HG03342 (cell line): Measurements from ENCODE around the gene RNF112.

Experiments
- ATAC-seq: cut with Tn5 transposase; IDR thresholded peaks from one replicate; pipeline ENCODE4 v1.9.1; 2021; ENCODE audit warnings: mild to moderate bottlenecking, moderate library complexity; ENCODE audit not compliant: unreplicated experiment

The RNF112 gene, protein sequence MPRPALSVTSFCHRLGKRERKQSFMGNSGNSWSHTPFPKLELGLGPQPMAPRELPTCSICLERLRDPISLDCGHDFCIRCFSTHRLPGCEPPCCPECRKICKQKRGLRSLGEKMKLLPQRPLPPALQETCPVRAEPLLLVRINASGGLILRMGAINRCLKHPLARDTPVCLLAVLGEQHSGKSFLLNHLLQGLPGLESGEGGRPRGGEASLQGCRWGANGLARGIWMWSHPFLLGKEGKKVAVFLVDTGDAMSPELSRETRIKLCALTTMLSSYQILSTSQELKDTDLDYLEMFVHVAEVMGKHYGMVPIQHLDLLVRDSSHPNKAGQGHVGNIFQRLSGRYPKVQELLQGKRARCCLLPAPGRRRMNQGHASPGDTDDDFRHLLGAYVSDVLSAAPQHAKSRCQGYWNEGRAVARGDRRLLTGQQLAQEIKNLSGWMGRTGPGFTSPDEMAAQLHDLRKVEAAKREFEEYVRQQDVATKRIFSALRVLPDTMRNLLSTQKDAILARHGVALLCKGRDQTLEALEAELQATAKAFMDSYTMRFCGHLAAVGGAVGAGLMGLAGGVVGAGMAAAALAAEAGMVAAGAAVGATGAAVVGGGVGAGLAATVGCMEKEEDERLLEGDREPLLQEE

DNA sequence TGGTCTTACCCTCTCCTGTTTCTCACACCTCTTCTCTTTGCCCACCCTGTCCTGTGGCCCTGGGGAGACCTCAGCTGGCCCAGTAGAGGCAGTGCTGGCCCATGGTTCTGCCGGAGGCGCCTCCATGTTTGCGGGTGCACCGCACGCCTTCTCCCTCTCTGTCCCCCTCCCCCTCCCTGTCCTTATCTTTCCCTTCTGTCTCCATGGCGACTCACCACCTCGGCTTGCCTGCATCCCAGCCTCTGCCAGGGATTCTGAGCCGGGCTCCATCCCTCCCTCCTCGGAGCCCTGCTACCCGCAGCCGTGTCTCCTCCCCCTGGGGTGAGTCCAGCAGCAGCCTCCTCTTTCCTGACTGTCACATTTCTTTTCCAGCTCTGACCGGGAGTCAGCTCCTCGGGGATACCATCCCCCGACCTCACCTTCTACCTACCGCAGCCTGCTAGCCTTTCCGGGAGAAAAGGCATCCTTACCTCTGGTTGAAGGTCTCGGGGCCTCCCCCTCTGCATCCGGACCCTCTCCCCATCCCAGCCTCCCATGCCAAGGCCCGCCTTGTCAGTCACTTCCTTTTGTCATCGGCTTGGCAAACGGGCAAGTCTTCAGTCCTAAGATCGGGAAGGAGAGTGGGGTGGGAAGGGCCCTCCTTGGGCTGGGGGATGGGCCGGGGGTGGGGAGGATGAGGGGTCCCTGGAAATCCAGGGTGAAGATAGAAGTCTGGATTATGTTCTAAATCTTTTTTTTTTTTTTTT lies at the start of gene RNF112:
Gene RNF112, plus strand, starts transcription at position 358 of the 746 bp plus-strand sequence. Its CDS starts 177 bp downstream, at position 535.
- ATAC-seq = no peak

GRCh38 chr17:19361326-19361725 lies 49.7 kb upstream of the RNF112 start:
- ATAC-seq = no peak

- no peak for ATAC-seq
These were observed 49.1 kb upstream of the RNF112 start for GRCh38 chr17:19361944-19362276.

DNA sequence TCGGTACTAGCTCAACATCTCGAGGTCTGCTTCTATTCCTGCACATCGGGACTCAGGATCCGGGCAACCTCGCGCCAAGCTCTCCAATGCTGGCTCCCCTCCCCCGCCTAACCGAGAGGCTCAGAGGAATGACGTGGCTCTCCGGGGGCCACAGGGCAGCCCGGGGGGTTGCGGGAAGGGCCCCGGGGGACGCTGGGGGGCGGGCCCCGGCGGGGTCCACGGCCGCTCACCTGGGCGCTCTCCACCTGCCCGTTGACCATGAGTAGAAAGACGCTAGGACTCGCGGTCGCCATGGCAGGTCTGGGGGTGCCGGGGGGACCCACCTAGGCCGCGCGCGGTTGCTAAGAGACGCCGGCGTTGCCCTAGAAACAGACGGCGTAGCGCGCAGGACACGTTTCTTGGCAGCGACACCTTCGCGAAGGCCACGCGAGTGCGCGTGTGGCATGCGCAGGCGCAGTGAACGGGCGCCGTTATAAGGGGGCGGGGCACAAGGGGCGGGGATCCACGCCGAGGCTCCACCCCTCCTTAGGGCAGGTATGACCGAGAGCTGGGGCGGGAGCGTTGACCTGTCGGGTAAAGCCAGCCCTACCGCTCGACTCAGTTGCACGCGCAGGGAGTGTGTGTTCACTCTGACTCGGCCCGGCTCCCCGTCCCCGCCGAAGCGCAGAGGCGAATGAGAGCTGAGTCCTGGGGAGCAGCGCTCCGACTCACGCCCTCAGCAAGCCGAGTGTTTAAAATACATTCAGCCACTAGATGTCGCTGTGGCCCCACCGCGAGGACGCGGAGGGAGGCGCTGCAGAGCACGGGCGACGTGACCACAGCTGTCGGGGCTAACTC lies 48.5 kb upstream of the RNF112 start, which contains the start of gene B9D1:
Gene B9D1, minus strand, starts transcription at position 447 of the 837 bp plus-strand sequence. Its CDS starts 154 bp downstream, at position 293.
- ATAC-seq = peak; percentile 74

GRCh38 chr17:19363114-19363438 lies 48.0 kb upstream of the RNF112 start:
- no peak for ATAC-seq

DNA sequence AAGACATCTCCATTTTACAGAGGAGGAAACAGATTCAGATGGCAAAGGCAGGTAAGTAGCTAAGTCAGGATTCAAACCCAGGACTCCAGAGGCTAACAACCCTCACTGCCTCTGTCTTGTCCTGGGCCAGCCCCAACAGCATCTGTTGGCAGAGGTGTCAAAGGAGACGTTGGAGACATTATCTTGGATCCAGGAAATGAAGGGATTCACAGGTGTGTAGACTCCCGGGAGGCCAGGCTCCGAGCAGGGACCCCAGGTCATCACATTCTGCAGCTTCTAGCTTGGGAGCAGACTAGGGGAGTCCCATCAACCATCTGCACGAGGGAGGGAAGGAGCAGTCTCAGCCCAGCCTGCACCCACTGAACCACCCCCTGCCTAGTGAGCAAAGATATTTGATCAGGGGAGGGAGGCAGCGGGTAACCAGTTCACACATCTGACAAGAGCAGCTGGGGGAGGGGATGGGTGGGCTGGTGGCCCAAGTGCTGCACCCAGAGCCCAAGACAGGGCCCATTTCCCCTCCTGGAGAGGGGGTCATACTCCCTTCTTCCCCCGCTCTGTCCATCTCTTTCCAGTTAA lies 47.5 kb upstream of the RNF112 start:
- no peak for ATAC-seq

- ATAC-seq = no peak
These were observed 46.1 kb upstream of the RNF112 start for GRCh38 chr17:19364699-19365498.

DNA sequence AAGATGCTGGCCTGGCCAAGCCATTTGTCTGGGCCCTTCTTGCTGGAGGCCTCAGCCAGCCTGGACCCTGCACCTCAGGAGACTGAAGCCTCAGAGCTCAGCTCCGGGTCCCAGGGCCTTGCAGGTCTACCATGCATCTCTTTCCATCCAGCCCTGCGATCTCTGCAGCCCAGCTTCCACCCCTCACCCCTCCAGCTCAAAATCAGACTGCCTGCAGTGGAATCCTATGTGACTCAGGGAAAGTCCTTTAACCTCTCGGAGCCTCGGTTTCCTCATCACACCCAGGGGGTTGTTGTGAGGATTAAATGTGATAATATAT lies 45.6 kb upstream of the RNF112 start:
- no peak for ATAC-seq

DNA sequence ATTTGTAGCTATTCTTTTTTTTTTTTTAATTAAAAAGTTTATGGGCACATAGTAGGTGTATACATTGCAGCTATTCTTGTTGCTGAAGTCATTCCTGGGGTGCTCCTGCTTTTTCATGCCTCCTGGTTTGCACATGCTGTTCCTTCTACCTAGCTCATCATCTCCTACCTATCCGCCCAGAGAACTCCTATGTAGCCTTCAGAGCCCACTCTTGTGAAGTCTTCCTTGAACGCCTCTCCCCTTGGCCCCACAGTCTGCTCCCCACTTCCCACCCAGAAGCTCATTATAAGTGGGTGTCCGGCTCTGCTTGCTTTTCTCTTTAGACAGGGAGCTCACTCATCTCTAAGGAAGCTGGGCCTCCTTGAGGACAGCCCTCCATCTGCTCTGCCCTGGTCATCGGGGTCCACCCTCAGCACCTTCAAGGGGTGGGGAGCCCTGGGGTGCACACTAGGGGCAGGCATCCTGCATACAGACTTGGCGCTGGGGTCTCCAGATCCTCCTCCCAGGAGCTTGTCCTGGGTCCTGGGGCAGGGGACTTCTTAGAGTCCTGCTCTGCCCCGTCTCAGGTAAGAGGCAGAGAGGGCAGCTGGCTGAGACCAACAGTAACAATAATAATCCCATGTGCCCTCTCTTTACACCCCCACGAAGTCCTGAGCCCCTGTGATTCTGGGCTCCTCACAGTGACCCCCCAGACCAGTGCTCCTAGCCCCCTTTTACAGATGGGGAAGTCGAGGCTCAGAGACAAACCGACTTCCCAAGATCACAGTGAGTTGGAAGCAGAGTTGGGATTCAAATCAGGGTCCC lies 45.0 kb upstream of the RNF112 start:
- no peak for ATAC-seq

DNA sequence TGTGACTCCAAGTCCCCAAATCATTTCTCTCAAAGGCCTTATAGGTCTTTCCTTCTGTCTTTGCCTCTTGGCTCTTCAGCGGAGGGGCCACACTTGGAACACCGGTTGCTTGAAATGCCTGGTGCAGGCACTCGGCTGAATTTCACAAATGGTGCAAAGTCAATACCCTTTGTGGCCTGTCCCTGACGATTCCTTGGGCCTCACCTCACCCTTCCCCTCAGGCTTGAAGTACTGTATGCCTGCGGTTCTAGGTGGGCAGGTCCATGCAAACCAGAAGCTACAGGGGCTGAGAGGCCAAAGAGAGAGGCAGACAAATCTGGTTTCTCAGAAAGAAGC lies 44.4 kb upstream of the RNF112 start:
- ATAC-seq = no peak

DNA sequence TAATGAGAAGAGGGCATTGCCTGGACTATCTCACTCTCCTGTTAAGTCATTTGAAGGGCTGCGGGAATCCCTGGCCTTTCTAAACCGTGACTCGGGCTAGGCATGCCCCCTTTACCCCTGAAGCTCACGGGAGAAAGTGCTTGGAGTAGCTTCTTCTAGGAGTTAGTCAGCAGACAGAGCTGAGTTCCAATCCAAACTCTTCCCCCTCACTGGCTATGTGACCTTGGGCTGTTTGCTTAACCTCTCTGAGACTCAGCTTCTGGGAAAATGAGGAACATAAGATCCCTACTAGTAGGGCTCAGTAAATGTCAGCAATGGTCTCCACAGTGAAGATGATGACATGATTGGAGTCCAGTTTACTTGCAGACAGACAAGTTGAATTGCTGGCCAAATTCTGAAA lies 42.8 kb upstream of the RNF112 start:
- no peak for ATAC-seq

GRCh38 chr17:19369107-19369778 lies 41.8 kb upstream of the RNF112 start:
- ATAC-seq = no peak

DNA sequence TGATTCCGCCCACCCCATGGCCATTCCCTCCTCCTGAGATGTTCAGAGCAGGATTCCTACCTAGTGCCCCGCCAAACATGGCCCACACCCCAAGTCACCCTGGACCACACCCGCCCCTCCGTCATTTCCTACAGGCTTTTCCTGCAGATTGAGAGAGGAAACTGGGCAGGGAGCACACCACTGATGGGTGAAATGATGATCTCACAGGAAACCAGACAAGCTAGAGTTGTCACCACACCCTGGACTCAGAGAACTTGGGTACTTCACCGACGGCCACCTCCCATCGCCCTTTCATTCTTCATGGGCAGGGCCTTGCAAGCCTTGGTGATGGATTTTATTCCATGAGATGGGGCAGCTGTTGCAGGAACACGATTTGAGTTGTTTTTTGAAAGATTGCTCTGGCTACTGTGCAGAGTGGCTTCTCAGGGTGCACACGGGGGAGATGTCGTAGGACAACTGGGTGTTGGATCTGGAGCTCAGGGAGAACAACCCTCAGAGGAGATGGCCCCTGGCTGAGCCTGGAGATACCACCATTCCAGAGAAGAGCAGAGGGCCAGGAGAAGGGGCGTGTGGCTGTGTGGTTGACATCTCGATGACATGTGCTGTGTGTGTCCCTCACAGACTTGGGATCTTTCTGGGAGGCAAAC lies 41.1 kb upstream of the RNF112 start:
- ATAC-seq = no peak

DNA sequence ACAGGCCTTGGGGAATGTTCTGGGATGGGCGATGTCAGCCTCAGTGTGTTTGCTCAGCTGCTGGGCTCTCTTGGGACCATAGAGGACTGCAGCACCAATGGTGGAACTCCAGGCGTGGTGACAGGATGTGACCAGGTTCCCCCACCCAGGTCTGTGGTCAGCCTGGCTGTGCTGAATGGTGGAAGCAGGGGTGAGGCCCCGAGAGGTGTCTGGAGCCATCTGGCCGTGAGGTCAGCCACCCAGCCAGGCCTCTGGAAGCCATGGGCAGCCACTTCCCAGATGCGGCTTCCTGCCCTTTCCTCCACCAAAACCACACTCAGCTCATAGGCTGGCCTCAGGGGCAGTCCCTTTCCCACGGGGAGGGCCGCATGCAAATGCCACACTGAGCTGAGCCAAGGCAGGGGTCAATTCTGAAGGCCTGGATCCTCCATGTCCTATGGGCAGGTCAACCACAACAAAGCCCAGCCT lies 40.5 kb upstream of the RNF112 start:
- no peak for ATAC-seq

- no peak for ATAC-seq
These were observed 39.6 kb upstream of the RNF112 start for GRCh38 chr17:19371259-19372010.

DNA sequence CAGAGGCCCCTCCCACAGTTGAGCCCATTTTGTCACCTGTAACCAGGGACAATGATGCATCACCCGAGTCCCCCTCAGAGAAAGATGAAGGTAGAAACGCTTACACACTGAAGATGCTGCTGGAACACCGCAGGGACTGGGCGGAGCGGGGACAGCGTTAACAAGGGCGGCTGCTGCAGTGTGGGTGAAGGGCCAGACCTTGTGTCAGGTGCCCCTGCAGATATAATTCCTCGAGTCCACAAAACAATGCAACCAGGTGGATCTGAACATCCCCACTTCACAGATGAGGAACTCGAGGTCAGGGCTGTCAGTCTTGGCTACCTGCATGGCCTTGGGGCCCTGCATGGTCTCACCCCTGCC lies 39.0 kb upstream of the RNF112 start:
- ATAC-seq = no peak

DNA sequence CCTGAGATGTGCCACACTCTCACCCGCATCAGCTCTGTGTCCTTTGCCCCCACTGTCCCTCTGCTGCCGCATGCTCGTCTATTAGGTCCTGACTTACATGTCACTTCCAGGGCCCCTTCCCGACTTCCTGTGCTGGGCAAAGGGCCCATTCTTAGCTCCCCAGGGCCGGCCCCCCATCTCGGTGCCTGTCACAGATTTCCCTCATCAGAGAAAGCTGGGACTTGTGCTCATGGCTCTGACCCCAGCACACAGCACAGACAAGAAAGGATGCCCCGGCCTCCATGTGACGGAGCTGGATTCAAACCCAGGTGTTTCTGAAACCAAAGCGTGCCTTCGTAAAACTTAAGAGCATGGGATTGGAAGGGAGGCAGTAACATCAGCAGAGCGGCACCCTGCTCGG lies 38.6 kb upstream of the RNF112 start:
- no peak for ATAC-seq
